Islet precursor cell (in vitro differentiated cells): ENCODE data around the gene CCDC88C.

Experiments
- DNase-seq: peaks from one replicate; pipeline ENCODE4 v3.0.0-alpha.2; 2018

The CCDC88C gene

DNA sequence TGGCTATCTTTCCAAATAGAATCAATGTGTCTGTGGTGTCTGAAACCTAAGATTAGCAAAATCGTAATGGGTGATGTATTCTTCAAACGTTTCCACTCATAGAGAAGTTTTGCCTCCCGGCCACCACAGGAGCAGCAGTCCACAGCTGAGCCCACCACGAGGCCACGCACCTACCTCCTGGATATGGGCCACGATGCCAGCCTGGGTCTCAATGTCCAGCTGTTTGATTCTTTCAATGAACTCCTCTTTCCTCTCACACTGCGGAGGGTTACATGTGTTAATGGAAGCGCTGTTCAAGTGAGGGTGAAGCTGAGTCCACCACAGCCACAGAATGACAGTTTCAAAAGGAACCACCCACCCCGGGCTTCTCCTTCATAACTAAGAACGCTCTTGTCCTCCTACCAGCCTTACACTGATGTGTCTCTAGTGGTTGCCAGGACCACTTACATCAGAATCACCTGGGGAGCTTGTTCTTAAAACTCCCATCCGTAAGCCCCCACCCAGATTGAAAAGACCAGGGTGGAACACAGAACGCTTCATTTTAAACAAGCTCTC lies 75.3 kb downstream of the CCDC88C start:
- no peak for DNase-seq

DNA sequence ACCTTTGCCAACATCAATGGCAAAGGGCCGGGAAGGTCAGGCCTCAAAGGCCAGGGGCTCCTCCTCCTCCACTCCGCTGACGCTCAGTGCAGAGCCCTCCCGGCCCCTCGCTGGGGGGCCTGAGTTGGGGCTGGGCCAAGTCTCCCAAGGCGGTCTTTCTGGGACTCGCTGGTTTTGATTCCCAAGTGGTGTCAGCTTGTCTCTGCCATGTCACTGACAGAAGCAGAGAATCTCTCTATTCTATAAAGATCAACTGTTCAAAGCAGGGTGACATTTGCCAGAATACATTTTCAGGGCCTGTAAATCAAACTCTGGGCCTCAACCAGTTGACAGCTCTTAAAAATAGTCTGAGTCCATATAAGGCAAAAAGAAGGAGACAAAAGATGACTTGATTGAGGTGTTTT lies 75.9 kb downstream of the CCDC88C start:
- DNase-seq = no peak

DNA sequence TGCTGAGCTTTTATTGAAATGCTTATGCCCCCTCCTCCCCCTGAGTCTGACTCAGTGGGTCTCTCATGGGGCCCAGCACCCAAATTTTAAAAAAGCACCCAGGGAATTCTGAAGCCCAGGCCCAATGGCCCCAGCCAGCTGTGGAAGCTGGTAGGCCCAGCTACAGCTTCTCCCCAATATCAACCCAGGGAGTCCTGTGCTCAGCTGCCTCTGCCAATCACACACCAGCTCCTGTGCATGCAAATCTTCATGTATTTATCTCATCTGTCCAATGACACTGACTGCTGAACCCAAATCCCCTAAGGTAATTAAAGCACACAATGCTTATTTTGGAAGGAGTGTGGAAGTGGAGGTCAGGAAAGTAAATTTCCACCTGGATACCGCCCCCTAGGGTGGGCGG lies 76.3 kb downstream of the CCDC88C start:
- DNase-seq = no peak

DNA sequence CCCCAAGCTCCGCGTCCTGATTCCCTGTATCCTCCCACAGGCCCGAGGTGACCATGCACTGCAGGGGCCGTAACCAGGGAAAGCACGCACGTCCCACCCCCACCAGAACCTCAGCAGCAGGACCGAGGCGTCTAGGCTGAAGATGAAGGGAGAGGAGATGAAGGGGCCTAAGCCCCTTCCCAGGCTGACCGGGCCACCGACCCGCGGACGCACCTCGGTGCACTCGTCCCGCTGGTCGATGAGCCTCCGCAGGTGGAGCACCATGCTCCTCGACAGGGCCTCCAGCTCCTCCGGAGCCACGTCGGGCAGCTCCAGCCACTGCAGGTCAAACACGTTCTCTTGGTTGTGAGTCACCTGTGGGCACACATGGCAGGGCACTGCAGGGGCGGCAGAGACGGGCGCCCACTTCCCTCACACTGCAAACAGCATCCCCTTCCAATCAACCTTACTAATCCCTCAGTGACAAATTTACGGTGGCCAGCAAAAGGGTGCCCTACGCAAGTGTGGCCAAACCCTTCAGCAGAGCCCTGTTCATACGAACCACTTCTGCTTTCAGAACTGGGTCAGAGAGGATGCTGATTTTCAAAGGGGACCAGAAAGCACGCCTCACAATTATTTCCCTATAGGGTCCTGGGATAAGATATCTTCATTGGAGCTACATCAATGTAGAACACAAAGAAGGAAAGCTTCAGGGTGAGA lies 77.8 kb downstream of the CCDC88C start:
- DNase-seq = no peak

DNA sequence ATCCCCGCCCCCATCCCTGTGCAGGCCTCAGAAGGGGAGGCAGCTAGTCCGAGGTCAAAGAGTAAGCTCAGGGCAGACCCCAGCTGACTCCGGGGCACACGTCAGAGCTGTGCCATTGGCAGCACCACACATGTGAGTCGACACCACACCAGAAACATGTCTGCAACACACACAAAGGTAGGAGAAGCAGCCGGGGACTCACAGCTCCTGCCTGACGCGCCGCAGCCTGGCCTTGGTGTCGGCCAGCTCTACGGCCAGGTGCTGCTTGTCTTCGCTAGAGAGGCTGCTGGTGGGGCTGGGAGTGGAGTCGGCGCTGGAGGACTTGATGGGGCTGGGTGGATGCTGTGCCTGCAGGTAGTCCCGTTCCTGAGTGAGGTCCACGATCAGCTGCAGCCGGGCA lies 78.5 kb downstream of the CCDC88C start:
- no peak for DNase-seq

DNA sequence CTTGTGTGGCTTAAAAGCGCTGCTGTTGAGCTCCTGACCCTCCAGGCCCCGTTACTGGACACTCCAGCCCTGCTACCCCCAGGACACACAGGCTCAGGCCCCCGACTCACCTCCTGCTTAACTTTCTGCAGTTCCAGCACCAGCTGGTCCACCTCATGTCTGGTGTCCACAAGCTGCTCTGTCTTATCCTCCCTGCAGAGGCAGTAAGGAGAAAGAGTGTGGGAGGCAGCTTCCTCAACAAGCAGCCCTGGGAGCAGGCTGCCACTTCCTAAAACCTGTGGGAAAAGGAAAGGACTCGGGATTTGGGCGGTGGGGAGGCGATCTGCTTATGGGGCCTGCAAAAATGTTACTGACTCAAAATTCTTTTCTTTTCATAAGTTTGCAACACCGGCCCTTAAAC lies 79.2 kb downstream of the CCDC88C start:
- no peak for DNase-seq

DNA sequence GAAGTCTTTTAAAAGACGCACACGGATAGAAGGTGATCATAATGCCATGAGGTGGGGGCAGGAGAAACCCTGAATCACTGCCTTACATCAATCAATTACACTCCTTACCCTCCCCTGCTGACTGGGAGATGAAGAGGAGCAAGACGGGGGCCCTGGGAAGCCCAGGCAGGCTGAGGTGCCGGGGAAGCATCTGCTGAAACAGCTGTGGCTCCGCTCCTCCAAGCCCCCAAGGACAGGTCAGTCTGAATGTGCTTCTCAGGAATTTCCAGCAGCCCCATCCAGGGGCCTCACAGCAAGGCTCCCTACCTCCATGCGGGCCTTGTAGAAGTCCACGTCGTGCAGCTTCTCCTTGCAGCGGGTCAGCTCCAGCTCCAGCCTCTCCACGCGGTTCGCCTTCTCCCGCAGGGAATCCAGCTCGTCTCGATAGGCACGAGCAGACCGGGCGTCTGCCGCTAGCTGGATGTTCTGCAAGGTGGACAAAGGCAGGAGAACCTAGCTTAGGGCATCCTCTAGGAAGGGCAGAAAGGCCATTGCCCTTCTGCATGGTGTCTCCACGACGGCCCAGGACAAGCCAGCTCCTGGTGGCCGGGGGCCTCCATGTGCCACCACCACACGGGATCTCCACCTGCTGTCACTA lies 79.8 kb downstream of the CCDC88C start:
- DNase-seq = no peak

DNA sequence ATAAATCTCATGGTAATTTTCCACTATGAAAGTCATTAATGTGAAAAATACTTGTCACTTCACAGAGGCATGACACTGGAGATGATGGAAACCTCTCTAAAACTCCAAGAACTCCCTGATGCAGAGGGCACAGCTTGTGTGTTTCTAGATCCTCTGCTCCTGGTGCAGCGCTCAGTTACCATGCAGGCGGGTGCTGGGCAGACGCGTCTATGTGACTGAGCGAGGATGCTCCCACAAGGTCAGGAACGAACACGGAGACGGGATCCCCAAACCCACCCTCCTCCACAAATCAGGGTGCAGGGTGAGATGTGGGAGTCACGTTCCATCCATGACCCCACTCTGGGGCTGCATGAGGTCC lies 81.5 kb downstream of the CCDC88C start:
- DNase-seq = no peak

DNA sequence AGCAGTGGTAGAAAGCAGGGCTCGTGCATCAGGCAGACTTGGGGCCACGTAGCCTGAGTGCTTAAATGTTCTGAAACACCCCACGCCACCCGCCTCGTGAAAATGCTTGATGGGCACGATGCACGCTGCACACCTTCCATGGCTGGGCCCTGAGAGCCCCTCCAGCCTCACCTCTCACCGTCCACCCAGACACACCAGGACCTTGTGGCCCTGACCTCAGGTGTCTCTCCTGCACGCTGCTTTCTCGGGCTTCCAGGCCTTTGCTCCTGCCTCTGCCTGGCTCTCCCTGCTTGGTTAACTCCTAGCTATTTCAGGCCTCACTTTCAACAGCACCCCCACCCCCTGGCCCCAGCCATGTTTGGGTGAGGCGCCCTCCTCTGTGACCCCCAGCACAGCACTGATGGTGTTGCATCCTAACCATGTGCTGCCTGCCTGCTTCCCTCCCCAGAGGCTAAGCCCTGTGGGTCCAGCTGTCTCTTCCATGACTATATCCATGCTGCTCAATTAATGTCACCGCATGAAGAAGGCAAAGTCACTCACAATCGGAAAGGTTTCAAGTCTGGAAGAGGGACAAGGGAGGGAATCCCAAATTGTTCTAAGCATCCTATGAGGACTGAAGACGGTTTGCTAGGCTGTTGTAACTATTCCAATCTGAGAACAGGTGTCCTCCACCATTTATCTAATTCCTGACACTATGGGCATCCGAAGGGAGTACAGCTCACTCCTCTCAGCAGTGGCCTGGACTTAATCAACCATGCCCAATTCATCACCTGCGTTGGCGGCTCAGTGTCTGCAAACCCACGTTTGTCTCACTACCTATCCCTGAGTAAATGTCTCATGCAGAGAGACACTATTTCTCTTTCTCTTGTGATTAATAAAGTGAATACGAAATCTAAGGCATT lies 82.2 kb downstream of the CCDC88C start:
- no peak for DNase-seq

DNA sequence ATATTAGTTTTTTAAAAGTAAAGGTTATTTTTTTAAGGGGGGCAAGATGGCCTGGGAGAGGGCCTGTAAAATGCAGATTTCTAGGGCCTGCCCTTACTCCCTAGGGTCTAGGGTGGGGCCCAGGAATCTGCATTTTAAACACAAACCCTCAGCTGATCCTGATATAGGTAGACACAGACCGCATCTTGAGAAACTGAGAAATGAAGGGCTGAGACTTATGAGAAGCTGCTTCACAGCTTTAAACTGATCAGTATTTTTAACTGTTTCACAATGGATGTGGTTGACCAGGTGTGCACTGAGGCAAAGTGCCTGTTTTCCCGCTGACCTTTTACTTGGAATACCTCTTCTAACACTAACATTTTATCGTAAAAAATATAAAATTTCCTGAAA lies 84.0 kb downstream of the CCDC88C start:
- DNase-seq = no peak

DNA sequence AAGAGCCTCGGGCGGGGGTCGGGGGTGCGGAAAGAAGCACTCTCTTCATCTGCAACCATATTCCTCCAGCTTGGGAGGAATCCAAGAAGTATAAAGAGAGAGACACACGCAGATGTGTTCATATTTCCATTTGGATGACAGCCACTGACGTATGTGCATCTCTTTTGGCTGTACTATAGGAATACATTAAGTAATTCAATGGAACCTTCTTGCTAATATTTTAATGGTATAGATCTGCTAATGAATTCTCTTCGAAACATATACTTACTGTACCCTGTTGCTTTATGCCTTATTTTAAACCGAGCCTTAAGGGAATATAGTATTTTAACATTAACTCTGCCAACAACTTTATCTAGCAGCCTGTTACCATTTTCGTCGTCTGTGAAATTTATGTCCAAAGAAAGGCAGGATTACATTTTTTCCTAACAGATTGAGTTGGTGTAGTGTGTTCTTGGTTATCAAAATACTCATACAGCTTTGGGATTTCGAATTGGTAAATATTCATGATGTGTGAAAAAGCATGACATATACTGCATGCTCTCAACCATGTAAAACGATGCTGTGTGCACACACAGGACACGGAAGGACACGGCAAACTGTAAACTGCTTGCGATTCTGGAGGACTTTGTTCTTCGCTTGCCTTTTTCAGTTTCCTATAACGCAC lies 84.5 kb downstream of the CCDC88C start:
- no peak for DNase-seq

DNA sequence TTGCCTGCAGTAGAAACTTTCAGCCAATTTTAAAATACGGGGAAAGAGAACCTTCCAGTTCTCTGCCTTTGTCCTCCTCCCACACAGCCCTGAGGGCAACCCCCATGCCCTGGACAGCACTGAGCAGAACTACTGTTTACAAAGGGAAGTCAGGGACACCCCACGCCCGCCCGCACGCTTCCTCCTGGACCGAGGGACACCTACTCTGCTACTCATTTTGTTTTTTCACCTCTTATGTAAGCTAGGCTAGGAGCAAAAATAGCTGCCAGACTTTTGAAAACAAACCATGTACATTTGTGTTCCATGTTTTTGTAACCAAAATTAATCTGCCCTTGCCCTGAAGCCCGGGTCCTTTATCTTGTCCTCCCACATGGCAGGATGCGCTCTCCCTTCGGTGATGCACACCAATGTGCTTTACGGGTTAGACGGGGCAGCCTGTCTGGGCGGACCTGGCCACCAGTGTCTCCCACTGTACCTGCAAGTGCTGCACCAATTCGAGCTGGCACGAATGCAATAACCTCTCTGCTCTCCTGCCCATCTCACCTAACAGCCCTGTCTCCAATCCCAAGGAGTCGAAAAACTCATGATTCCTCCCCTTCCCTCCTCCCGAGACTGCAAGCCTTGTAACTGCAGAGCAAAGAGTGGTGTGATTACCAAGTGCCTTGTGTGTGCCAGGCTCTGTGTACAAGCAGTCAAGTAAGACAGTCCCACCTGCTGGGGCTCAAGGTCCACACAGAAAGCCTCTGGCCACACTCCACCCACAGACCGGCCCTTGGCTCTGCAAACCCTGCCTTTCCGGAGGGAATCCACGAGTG lies 85.2 kb downstream of the CCDC88C start:
- DNase-seq = no peak

DNA sequence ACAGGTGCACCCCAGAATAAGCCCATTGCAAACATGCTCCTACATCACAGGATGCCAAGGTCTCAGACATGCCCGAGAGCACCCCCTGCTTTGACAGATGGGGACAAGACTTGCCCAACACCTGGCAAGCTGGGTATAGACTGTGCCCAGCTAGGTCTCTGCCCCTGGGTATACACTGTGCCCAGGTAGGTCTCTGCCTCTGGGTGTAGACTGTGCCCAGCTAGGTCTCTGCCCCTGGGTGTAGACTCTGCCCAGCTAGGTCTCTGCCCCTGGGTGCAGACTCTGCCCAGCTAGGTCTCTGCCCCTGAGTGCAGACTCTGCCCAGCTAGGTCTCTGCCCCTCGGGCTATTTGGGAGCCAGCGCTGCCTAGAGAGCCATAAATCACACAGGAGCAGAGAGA lies 85.9 kb downstream of the CCDC88C start:
- DNase-seq = no peak

DNA sequence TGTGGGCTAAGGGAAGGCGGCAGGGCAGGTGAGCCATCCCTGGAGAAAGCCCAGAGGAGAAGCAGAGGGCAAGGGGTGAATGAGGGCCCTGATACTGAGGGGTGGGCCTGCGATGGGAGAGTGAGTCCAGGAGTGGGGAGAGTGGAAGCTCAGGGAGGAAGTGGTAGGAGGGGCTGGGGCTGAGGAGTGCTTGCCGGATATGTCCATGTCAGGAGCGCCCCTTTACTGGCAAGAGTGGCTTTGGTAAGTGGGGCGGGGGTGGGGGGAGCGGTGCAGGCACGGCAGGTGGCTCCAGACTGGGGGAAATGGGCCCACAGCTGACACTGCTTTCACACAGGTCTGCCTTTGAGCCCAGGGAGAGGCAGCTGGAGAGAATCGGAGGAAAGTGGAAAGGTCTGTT lies 86.8 kb downstream of the CCDC88C start:
- DNase-seq = no peak

DNA sequence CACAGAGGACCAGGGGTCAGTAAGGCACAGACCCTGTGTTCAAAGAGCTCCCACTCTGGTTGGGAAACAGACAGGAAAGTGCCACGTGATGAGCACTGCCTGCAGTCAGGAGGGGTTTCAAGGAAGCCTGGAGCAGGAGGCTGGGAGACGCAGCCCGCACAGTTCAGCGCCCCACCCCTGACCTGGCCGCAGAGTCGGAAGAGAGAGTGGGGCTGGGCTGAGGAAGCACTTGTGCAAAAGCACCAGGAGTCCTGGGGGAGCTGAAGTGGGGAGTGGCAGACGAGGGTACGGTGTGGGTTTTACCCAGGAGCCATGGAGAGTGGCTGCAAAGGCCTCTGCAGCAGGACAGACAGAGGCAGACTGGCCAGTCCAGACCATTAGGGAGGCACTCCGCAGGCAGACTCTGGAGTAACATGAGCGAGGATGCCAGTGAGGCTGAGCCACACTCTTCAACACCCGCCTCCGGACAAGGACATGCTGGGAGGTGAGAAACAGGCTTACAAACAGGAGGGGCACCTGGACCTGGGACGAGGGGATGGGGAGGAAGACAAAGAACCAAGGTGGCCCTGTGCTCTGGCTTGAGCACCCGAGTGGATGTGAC lies 87.4 kb downstream of the CCDC88C start:
- no peak for DNase-seq

DNA sequence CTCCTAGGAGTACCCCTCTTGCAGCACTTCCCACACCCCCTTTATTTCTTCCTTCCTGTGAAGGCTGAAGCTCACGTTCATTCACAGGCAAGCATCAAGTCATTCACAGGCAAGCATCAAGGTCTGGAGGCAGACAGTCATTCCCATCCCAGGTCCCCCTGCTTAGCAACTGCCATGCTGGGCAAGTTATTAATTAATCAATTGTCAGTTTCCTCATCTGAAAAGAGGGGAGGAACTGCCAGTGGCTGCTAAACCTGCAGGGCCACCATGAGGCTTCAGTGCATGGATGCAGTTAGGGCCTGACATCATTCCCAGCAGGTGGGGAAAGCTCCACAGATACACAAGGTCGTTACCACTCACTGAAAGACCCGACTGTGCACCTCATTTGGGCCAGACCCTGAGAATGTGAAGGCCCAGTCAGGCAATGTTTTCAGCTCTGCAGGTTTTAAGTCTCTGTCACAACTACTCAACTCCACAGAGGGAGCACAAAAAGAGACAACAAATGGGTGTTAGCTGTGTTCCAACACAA lies 88.1 kb downstream of the CCDC88C start:
- DNase-seq = no peak

DNA sequence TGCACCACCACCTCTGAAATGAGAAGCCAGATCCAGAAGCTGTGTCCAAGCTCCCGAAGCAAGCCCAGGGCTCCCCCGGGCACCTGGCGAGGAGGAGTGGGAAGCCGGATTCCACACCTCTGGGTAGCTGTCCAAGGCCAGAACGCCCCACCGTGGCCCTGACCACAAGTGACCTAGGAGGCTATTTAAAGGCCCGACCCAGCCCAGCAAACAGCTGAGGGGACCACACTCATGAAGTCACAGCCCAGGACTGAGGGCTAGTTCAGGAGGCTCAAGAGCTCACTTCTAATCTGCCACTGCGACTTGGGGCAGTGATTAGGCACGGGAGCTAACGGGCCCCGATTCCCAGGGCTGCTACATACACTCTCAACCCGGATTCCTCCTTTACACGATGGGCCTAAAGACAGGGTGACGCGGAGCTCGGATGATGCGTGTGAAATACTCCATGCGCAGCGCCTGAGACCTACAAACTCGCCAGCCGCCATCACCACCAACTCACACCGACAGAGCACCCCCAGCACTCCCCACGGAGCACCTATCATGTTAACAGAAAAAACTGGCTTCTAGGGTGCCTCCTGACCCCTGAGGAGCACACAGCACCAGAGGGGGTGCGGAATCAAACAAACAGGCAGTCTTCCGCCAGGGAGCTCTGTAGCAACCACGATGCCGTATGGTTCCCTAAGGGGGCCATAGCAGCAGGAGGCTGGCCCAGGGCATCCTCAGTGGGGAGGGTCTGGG lies 89.1 kb downstream of the CCDC88C start:
- DNase-seq = no peak

DNA sequence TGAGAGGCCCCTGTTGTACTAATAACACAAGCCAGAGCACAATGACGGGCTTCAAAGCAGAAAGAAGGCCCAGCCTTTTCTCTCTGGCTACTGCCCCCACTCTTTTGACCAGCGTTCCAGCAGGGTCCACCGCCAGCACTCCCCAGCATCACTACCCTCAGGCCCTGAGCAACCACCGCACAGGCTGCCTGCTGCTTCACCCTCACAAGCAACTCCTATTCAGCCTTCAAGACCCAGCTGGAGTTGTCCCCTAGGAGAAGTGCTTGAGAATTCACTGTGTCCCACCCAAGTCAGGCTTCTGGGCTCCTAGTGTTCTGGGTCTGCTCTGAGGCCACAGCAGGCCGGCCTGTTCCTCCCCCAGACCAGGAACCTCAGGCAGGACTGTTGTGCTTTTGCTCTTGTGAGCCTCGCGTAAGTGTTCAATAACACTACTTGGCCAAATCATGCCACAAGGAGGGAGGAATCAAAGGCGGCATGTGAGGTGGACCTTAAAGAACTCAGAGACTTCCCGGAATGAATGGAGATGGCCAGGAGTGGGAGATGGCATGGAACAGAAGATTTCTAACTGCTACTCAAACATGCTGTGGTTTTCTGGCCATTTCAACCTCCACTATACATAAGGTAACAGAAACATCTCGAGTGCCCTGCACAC lies 89.8 kb downstream of the CCDC88C start:
- DNase-seq = no peak

DNA sequence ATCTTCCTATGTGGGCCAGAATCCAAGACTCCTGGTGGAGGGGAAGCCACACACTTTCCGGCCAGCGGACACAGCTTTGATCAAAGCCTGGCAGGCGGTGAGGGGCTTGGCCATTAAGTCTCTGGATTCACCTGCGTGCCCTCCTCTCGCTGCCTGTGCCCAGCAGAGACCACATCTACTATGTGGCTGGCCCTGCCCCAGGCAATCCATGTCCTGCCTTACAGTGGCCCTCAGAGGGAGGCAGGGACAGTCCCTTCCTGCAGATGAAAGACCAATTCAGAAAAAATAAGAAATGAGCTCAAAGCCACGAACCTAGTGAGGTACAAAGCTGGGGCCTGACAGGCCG lies 90.4 kb downstream of the CCDC88C start:
- no peak for DNase-seq

DNA sequence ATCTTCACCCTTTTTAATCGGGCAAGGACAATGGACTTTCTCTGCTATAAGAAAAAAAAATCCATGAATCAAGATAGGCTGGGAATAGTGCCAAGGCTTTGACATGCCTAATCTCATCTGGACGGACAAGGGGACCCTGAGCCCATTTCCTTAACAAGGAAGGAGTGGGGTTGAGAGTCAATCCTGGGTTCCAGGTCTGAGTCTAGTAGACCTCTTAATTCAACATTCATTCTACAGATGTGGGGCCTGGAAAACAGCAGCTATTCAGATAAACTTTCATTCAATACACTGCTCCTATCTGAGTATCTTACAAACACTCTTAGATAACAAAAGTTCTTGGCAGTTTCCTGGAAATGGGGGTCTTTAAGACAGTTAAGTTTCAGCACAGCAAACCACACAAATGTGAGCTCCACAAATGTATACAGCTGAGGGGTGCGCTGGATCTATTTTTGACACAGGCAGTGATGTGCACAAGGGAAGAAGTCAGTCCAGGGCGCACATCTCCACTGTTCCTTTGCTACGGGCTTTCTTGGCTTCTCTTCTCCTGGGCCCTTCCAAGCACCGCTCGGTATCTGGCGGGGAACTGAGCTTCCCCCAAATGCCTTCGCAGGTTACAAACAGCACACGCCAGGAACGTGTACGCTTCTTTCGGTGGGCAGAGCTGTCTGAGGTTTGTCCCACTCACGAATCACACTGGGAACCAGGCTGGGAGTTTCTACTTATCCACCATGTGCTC lies 90.9 kb downstream of the CCDC88C start:
- no peak for DNase-seq
